Ammon's horn (tissue), 1 donor: ENCODE data around the gene MAST2.

Experiments used
- DNase-seq: peaks from one replicate; pipeline ENCODE4 v3.0.0-alpha.2; 2016; ENCODE audit warnings: low spot score

Gene MAST2

GRCh38 chr1:46062651-46063319, 259.4 kb downstream of the MAST2 start:
- no peak for DNase-seq

- no peak for DNase-seq
Measured at GRCh38 chr1:46064708-46065107, 261.3 kb downstream of the MAST2 start.

- no peak for DNase-seq
Measured at GRCh38 chr1:46065405-46065804, 262.0 kb downstream of the MAST2 start.

- DNase-seq, result no peak
Measured at GRCh38 chr1:46067652-46068051, 264.2 kb downstream of the MAST2 start.

GRCh38 chr1:46068525-46068924, 265.1 kb downstream of the MAST2 start:
- DNase-seq, result no peak

- DNase-seq, result peak; percentile 57
Measured at GRCh38 chr1:46070164-46070814, 266.9 kb downstream of the MAST2 start.

- DNase-seq, result no peak
Measured at GRCh38 chr1:46072975-46073374, 269.6 kb downstream of the MAST2 start.

- DNase-seq, result no peak
Measured at GRCh38 chr1:46076343-46076742, 272.9 kb downstream of the MAST2 start.

- DNase-seq, result no peak
Measured at GRCh38 chr1:46077644-46078043, 274.2 kb downstream of the MAST2 start.

GRCh38 chr1:46080257-46080656, 276.8 kb downstream of the MAST2 start:
- no peak for DNase-seq

GRCh38 chr1:46081206-46081605, 277.8 kb downstream of the MAST2 start:
- no peak for DNase-seq

- no peak for DNase-seq
Measured at GRCh38 chr1:46081619-46082018, 278.2 kb downstream of the MAST2 start.

GRCh38 chr1:46083579-46083978, 280.2 kb downstream of the MAST2 start:
- DNase-seq, result no peak

- DNase-seq, result no peak
Measured at GRCh38 chr1:46084553-46085451, 281.4 kb downstream of the MAST2 start.
